IMR-90 (cell line): ENCODE measurements around the gene CALCOCO1. TPM values are rescaled to one million over a fixed set of nuclear protein-coding genes. Genes with fewer than 3 reads are reported as not detected.

Experiments used
- ATAC-seq: fragments of 200-7000 bp; cut with Tn5 transposase; 2 replicates; pipeline ENCODE4 v1.9.1; 2020; ENCODE audit warnings: low read depth, mild to moderate bottlenecking, moderate library complexity
- BruUV-seq: library from RNA; stranded (reverse); fragments of 400-500 nt; replicated peaks from 2 replicates; lab custom pipeline; 2021; lab: Mats Ljungman, UMichigan
- CTCF ChIA-PET: fragments of 300-600 bp; formaldehyde crosslinking; extraction: SDS; loops from one replicate; lab custom pipeline; 2021; ENCODE audit warnings: antibody characterized with exemption; lab: Yijun Ruan, JAX
- POLR2A ChIA-PET: fragments of 300-600 bp; sonication (Branson Sonifier 250); formaldehyde crosslinking; loops from one replicate; lab custom pipeline; 2022; ENCODE audit warnings: antibody characterized with exemption; ENCODE audit not compliant: unreplicated experiment; lab: Charles Lee
- DNase-seq: peaks from one replicate; pipeline ENCODE4 v3.0.0; 2013
- H2AFZ ChIP-seq: replicated peaks from 2 replicates; pipeline ENCODE3; 2013; ENCODE audit warnings: low read length, mild to moderate bottlenecking; ENCODE audit not compliant: poor library complexity
- H2AK5ac ChIP-seq: 2 replicates; pipeline ENCODE4 v1.6.1; 2013; ENCODE audit warnings: low read depth, low read length, inconsistent platforms
- H2AK9ac ChIP-seq: replicated peaks from 2 replicates; pipeline ENCODE3; 2013; ENCODE audit warnings: mild to moderate bottlenecking, low read depth, low read length, moderate library complexity; ENCODE audit not compliant: poor library complexity
- H2BK120ac ChIP-seq: 2 replicates; pipeline ENCODE4 v1.6.1; 2013; ENCODE audit warnings: low read depth, low read length, inconsistent platforms
- H2BK15ac ChIP-seq: 3 replicates; pipeline ENCODE4 v1.6.1; 2013; ENCODE audit warnings: low read depth, low read length, inconsistent platforms
- H2BK20ac ChIP-seq: 2 replicates; pipeline ENCODE4 v1.6.1; 2013; ENCODE audit warnings: low read depth, mild to moderate bottlenecking, inconsistent platforms, low read length, moderate library complexity
- H2BK5ac ChIP-seq: 2 replicates; pipeline ENCODE4 v1.6.1; 2013; ENCODE audit warnings: mild to moderate bottlenecking, low read depth, low read length, inconsistent platforms; ENCODE audit not compliant: poor library complexity, severe bottlenecking
- H3K14ac ChIP-seq: replicated peaks from 2 replicates; pipeline ENCODE4 v1.6.1; 2013; ENCODE audit warnings: low read depth, low read length, inconsistent platforms
- H3K18ac ChIP-seq: 2 replicates; pipeline ENCODE4 v1.6.1; 2013; ENCODE audit warnings: low read depth, low read length, control low read depth
- H3K23ac ChIP-seq: 2 replicates; pipeline ENCODE4 v1.6.1; 2013; ENCODE audit warnings: low read depth, low read length, inconsistent platforms
- H3K27ac ChIP-seq: 2 replicates; pipeline ENCODE4 v1.5.1; 2013; ENCODE audit warnings: mild to moderate bottlenecking, control low read depth, low read length; ENCODE audit not compliant: insufficient read depth
- H3K27me3 ChIP-seq: 2 replicates; pipeline ENCODE4 v1.6.1; 2013; ENCODE audit warnings: low read length; ENCODE audit not compliant: control insufficient read depth, insufficient read depth
- H3K36me3 ChIP-seq: 2 replicates; pipeline ENCODE4 v1.6.1; 2013; ENCODE audit warnings: low read length, mixed read lengths; ENCODE audit not compliant: control insufficient read depth, insufficient read depth
- H3K4ac ChIP-seq: 2 replicates; pipeline ENCODE4 v1.6.1; 2013; ENCODE audit warnings: low read depth, low read length, inconsistent platforms
- H3K4me1 ChIP-seq: 2 replicates; pipeline ENCODE4 v1.6.1; 2013; ENCODE audit warnings: low read length, mixed read lengths; ENCODE audit not compliant: control insufficient read depth, insufficient read depth
- H3K4me2 ChIP-seq: 2 replicates; pipeline ENCODE4 v1.6.1; 2013; ENCODE audit warnings: low read depth, mild to moderate bottlenecking, control low read depth, low read length, moderate library complexity
- H3K4me3 ChIP-seq: 2 replicates; pipeline ENCODE4 v1.5.1; 2013; ENCODE audit warnings: low read depth, mild to moderate bottlenecking, control low read depth, low read length, moderate library complexity; ENCODE audit not compliant: insufficient read depth
- H3K56ac ChIP-seq: 2 replicates; pipeline ENCODE4 v1.6.1; 2013; ENCODE audit warnings: low read length, inconsistent platforms; ENCODE audit not compliant: insufficient read depth; ENCODE audit errors: extremely low read depth
- H3K79me1 ChIP-seq, 2 experiments: 2 replicates each; pipeline ENCODE4 v1.6.1; 2013; ENCODE audit warnings: low read length in 2 of 2, inconsistent platforms in 1 of 2, low read depth in 1 of 2
- H3K9ac ChIP-seq: 2 replicates; pipeline ENCODE4 v1.6.1; 2013; ENCODE audit warnings: low read depth, low read length, control low read depth
- H3K9me1 ChIP-seq: 2 replicates; pipeline ENCODE4 v1.6.1; 2013; ENCODE audit warnings: low read length, inconsistent platforms; ENCODE audit not compliant: insufficient read depth
- H3K9me3 ChIP-seq: 2 replicates; pipeline ENCODE4 v1.6.1; 2013; ENCODE audit warnings: low read length; ENCODE audit not compliant: control insufficient read depth, insufficient read depth
- H4K20me1 ChIP-seq: 2 replicates; pipeline ENCODE4 v1.6.1; 2013; ENCODE audit warnings: low read length, inconsistent platforms; ENCODE audit not compliant: insufficient read depth
- H4K5ac ChIP-seq: 2 replicates; pipeline ENCODE4 v1.6.1; 2013; ENCODE audit warnings: mild to moderate bottlenecking, low read depth, low read length, control low read depth
- H4K8ac ChIP-seq, 2 experiments: 2 replicates each; pipeline ENCODE4 v1.6.1; 2013; ENCODE audit warnings: low read depth in 2 of 2, low read length in 2 of 2, control low read depth in 1 of 2, inconsistent platforms in 1 of 2
- H4K91ac ChIP-seq: 2 replicates; pipeline ENCODE4 v1.6.1; 2013; ENCODE audit warnings: low read depth, low read length, inconsistent platforms; ENCODE audit not compliant: insufficient read depth
- CEBPB ChIP-seq: IDR thresholded peaks from 2 replicates; pipeline ENCODE4 v1.6.1; 2012; ENCODE audit warnings: low read depth, low read length, improper control_type of control experiment
- CHD1 ChIP-seq: IDR thresholded peaks from 2 replicates; pipeline ENCODE4 v1.6.1; 2012; ENCODE audit warnings: low read depth, low read length, improper control_type of control experiment
- CTCF ChIP-seq: conservative IDR thresholded peaks from 2 replicates; pipeline ENCODE4 v1.5.1; 2012; ENCODE audit warnings: mild to moderate bottlenecking, low read depth, low read length, improper control_type of control experiment
- ELK1 ChIP-seq: fragments of 150-350 bp; IDR thresholded peaks from 2 replicates; pipeline ENCODE4 v1.6.1; 2016; ENCODE audit warnings: low read depth, mild to moderate bottlenecking, low read length, moderate library complexity, borderline replicate concordance
- MAFK ChIP-seq: IDR thresholded peaks from 2 replicates; pipeline ENCODE4 v1.6.1; 2012; ENCODE audit warnings: low read depth, low read length, improper control_type of control experiment
- MAZ ChIP-seq: IDR thresholded peaks from 2 replicates; pipeline ENCODE4 v1.6.1; 2012; ENCODE audit warnings: low read depth, mild to moderate bottlenecking, low read length, improper control_type of control experiment, moderate library complexity, borderline replicate concordance
- NFE2L2 ChIP-seq: fragments of 150-350 bp; IDR thresholded peaks from 2 replicates; pipeline ENCODE4 v1.6.1; 2016; ENCODE audit warnings: low read depth, mild to moderate bottlenecking, low read length
- POLR2A ChIP-seq: IDR thresholded peaks from 2 replicates; pipeline ENCODE4 v1.6.1; 2012; ENCODE audit warnings: mild to moderate bottlenecking, low read depth, low read length
- RAD21 ChIP-seq: IDR thresholded peaks from 2 replicates; pipeline ENCODE4 v1.6.1; 2012; ENCODE audit warnings: low read length, improper control_type of control experiment
- RCOR1 ChIP-seq: IDR thresholded peaks from 2 replicates; pipeline ENCODE4 v1.6.1; 2012; ENCODE audit warnings: mild to moderate bottlenecking, low read length, improper control_type of control experiment; ENCODE audit not compliant: insufficient replicate concordance
- RFX5 ChIP-seq: IDR thresholded peaks from 2 replicates; pipeline ENCODE4 v1.8.0; 2012; ENCODE audit warnings: low read depth, mild to moderate bottlenecking, low read length, moderate library complexity
- SMC3 ChIP-seq: fragments of 150-350 bp; IDR thresholded peaks from 2 replicates; pipeline ENCODE4 v1.6.1; 2016; ENCODE audit warnings: low read depth, mild to moderate bottlenecking, antibody characterized with exemption, low read length, moderate library complexity
- USF2 ChIP-seq: fragments of 150-350 bp; IDR thresholded peaks from 2 replicates; pipeline ENCODE4 v1.6.1; 2017; ENCODE audit warnings: mild to moderate bottlenecking, antibody characterized with exemption, low read length, low read depth
- WGBS, 2 experiments: methylation state at CpG; one replicate each; pipeline versions ENCODE4 v1.1.5 to v1.1.7; 2013; ENCODE audit warnings: missing lambda C conversion rate in 2 of 2; ENCODE audit not compliant: insufficient read length in 1 of 2; ENCODE audit errors: extremely low coverage in 2 of 2; 5-methylcytosine and 5-hydroxymethylcytosine counted together
- dilution Hi-C: fragments of 300-500 bp; cut with HindIII; formaldehyde crosslinking; loops from one replicate; pipeline ENCODE4 v1.14.3; 2018; ENCODE audit warnings: low sequenced_read_pairs; ENCODE audit not compliant: unreplicated experiment
- in situ Hi-C: fragments of 300-500 bp; cut with MboI; formaldehyde crosslinking; loops from 3 replicates; pipeline ENCODE4 v1.14.3; 2019; ENCODE audit warnings: low sequenced_read_pairs, inconsistent platforms, mixed read lengths
- intact Hi-C: fragments of 100-400 bp; cut with micrococcal nuclease; formaldehyde crosslinking; loops from 2 replicates; pipeline ENCODE4 v1.10.0; 2022
- polyA plus RNA-seq, 3 experiments: library from polyadenylated mRNA; depleted of rRNA; stranded (reverse); fragments of >200 nt; gene quantifications; 2 replicates each; pipeline ENCODE4 v1.2.3, GENCODE V29; 2012; ENCODE audit warnings: low replicate concordance in 1 of 3
- total RNA-seq: library from RNA; depleted of rRNA; stranded (reverse); fragments of >200 nt; gene quantifications from 2 replicates; pipeline ENCODE4 v1.2.3, GENCODE V29; 2012

The CALCOCO1 gene
- total and polyA plus RNA-seq, 2 of the 4 experiments (the other 2 are of a cell fraction): 156 to 169 TPM

GRCh38 chr12:53714004-53714403 lies 13.2 kb downstream of the CALCOCO1 start:
- POLR2A ChIA-PET: no interaction called here
- no peak overlapping the region for H4K8ac ChIP-seq

More at GRCh38 chr12:53714004-53714403, 13.2 kb downstream of the CALCOCO1 start:
- Histone ChIP-seq H4K20me1 (no peaks in the 10 kb centered on the region), H3K79me1 (no peaks in the 10 kb centered on the region), H4K5ac (no peak overlapping the region), H2AK9ac (no peak overlapping the region), H2AFZ (no peak overlapping the region), H3K4me2 (no peak overlapping the region), H3K36me3 (peaks cover 60% of the 10 kb centered on the region), H3K56ac (no peak overlapping the region), H3K9me1 (no peaks in the 10 kb centered on the region), H2BK20ac (no peak overlapping the region), H3K18ac (no peak overlapping the region), H3K4me1 (no peaks in the 10 kb centered on the region), H3K4me3 (no peak overlapping the region), H3K9ac (no peak overlapping the region), H4K91ac (no peak overlapping the region), H3K14ac (no peak overlapping the region), H3K9me3 (no peaks in the 10 kb centered on the region), H3K27me3 (no peaks in the 10 kb centered on the region; the same call in 1 of the 2 replicates), H2AK5ac (no peak overlapping the region), H3K27ac (no peak overlapping the region), H2BK15ac (no peak overlapping the region), H2BK5ac (no peak overlapping the region), H3K4ac (no peak overlapping the region), H3K23ac (no peak overlapping the region), H2BK120ac (no peak overlapping the region)
- no peak for TF ChIP-seq USF2
- TF ChIP-seq CEBPB: no peak
- no peak for TF ChIP-seq CTCF
- no peak for TF ChIP-seq MAZ
- TF ChIP-seq RAD21: no peak
- TF ChIP-seq RCOR1: no peak
- TF ChIP-seq CHD1: no peak
- no peak for TF ChIP-seq NFE2L2
- no peak for TF ChIP-seq RFX5
- no peak for TF ChIP-seq ELK1
- TF ChIP-seq SMC3: no peak
- no peak for TF ChIP-seq MAFK
- no peak for TF ChIP-seq POLR2A
- no CpG with 5 or more reads among the region's 4 CpGs for WGBS, 2 experiments
- DNase-seq (no peak), ATAC-seq (no peak)
- in situ Hi-C loops: no loop called here
- dilution Hi-C loops: no loop called here
- BruUV-seq: no TSS peak
- intact Hi-C loops: no loop called here
- CTCF ChIA-PET: interaction anchor here (0.5 to 0.6 kb wide), 2 partner anchors 12 to 29 kb away, joined by 3 to 4 read pairs; no protein-coding TSS in a partner anchor
